HUDEP-2 (cell line): Measurements from ENCODE around the gene TNNC1.

Source experiments
- DNase-seq, 76 experiments: peaks; one replicate each; lab custom pipeline; 2025; ENCODE audit not compliant: unreplicated experiment in 76 of 76; lab: John Stamatoyannopoulos, UW

TNNC1 gene

GRCh38 chr3:52402706-52403270 is 51.1 kb downstream of the TNNC1 start:
- DNase-seq: no peak

GRCh38 chr3:52402101-52402521 is 51.7 kb downstream of the TNNC1 start:
- DNase-seq: no peak

- DNase-seq: no peak
Measured at GRCh38 chr3:52401551-52401950, 52.3 kb downstream of the TNNC1 start.
